Hematopoietic multipotent progenitor cell treated with erythropoietin and hydrocortisone succinate and interleukin-3 and kit ligand, for 8 days (in vitro differentiated cells): ENCODE measurements around the gene THAP4.
"Not testable (repeated sequence)": the region's sequence is repeated elsewhere in the genome, so short reads cannot be mapped to it uniquely, and the experiment has no call there.

Experiments used
- DNase-seq: peaks from one replicate; pipeline ENCODE4 v3.0.0-alpha.2; 2015

Gene THAP4

DNA sequence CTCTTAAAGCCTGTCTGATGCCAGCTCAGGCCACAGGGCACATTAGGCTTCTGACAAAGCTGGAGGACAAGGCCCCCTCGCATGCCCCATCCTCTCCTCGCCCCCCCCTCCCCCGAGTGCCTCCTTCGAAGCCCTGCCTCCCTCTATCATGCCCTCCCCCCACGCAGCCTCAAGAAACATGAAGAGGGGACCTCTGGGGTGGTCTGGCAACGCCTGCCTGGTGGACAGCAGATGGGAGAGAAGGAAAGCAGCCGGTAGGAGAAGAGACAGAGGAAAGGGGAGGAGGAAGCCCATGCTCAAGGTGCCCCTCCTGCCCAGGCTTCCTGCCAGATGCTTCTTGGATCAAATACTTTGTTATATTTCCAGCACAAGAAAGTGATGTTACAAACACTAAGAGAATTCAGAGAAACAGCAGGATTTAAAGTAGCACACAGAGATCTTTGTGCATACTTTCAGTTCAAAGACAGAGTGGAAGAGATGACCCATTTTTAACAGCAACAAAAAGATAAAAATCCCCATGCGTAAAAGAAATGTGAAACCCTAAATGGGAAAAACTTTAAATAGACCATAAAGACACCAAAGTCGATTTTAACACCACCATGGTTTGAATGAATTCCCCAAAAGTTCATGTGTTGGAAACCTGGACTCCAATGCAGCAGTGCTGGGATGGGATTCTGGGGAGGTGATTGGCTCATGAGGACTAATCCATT lies 59.4 kb downstream of the THAP4 start:
- DNase-seq: no peak

DNA sequence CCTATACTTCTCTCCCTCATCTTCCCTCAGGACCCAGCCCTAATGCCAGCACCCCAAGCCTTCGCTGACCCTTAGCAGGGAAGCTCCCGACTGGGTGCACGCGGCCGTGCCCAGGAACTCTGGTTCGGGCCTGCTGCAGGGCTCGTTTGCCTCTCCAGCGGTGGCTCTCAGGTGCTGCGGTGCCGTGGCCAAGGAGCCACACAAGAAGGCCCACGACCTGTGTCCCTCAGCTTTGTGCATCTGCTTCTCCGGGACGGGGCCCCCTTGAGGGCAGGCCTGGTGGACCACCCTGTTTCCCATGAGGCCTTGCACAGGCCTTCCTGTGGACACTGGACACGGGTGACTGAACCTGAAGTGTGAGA lies 60.7 kb downstream of the THAP4 start:
- no peak for DNase-seq

- DNase-seq: no peak
Observed at GRCh38 chr2:241575624-241576292, 61.2 kb downstream of the THAP4 start.

DNA sequence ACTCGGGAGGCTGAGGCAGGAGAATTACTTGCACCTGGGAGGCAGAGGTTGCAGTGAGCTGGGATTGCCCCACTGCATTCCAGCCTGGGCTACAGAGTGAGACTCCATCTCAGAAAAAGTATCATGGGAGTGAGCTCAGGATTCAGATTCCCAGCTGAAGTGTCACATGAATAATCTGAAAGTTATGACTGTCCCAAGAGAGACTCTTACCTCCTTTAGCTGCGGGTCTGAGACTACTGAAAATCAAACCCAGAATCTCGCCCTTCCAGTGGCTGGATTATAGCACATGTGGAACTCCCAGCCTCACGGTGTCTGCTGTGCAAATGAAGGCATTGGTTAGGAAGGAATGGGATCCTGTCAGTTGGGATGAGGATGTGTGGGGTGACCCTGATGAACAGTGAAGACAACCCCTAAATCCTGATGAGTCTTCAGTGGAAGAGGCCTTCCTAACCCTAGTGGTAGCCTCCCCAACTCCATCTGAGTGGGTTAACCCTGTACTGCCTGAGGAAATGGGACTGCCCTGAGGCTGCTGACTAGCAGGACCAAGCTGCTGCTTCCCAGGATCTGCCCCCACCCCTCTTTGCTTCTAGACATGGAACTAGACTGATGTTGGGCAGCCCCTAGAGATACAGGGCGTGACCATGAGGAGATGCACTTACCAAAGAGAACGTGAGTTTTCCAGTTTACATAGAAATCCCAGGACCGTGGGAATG lies 61.9 kb downstream of the THAP4 start:
- no peak for DNase-seq

DNA sequence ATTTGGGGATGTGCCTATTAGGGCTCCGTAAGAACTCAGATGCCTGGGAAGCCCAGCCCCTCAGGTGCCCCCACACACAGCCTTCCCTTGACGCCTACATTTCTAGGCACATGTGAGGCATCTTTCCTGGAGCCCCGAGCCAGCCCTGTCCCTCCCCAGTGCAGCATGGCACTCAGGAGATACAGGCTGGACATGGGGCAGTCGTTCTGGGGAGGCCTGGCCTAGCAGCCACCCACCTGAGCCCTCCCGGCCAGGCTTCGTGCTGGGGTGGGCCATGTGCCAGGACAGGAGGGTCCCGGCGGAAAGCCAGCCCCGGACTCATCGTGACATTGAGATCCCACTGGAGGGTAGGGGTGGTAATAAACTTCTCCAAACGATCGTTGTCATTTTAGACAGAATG lies 63.2 kb downstream of the THAP4 start:
- DNase-seq: no peak

DNA sequence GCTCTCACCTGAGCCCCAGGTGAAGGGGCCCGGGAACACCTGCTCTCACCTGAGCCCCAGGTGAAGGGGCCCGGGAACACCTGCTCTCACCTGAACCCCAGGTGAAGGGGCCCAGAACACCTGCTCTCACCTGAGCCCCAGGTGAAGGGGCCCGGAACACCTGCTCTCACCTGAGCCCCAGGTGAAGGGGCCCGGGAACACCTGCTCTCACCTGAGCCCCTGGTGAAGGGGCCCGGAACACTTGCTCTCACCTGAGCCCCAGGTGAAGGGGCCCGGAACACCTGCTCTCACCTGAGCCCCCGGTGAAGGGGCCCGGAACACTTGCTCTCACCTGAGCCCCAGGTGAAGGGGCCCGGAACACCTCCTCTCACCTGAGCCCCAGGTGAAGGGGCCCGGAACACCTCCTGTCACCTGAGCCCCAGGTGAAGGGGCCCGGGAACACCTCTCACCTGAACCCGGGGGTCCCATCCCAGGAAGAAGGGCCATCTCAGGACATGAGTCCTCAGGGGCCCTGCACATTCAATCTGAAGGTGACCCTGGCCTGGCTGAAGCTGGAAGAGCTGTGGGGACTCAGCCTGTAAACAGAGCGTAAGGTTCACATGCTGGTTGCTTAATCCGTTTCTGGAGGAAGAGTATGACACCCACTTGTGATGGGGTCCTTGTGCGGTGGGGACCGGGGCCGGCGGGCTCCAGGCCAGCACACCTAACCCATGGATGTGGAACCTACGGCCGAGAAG lies 63.9 kb downstream of the THAP4 start:
- DNase-seq: not testable (repeated sequence)

DNA sequence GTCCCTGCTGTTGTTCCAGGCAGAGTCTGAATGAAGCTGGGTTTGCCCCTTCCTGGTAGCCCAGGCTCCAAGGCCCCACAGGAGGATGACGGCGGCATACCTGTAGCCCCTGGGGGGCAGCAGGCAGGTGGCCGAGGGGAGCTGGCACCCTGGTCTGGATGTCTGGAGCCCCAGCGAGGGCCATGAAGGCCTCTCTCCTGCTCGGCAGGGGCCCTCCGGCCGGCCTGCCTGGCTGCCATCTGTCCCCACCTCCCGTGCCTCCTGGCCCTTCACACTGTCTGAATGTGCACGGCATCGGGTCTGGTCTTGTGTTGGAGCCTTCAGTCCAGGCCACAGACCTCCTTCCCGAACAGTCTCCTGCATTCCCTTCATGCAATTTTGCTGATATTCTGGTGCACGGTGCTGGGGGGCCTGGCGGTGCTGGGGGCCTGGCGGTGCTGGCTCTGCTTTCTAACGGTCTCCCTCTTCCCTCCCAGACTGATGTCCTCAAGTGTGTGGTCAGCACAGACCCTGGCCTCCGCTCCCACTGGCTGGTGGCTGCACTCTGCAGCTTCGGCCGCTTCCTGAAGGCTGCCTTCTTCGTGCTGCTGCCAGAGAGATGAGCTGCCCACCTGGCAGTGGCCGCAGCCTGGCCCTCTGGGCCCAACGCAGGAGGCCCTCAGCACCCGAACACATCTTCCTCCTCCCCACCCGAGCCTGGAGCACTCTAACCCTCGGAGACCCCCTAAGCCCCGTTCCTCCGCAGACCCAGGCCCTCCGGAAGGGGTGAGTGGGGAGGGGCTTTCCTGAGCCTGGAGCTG lies 64.9 kb downstream of the THAP4 start:
- no peak for DNase-seq

GRCh38 chr2:241570961-241571581 lies 65.9 kb downstream of the THAP4 start:
- DNase-seq: no peak

GRCh38 chr2:241569831-241570281 lies 67.1 kb downstream of the THAP4 start:
- DNase-seq: no peak

DNA sequence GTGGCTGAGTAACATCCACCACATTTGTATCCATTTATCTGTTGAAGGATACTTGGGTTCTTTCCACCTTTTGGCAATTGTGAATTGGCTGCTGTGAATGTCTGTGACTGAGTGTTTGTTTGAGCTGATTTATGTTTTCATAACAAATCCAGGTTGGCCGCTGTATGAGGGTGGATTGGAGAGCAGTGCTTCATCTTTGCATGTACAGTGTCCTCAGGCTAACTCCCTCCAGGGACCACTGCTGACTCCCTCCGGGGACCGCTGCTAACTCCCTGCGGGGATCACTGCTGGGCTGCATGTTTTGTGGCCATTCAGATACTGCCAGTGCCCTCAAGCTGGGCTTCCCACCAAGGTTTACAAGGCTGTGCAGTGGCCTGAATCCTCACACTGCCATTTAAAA lies 68.2 kb downstream of the THAP4 start:
- DNase-seq: no peak

DNA sequence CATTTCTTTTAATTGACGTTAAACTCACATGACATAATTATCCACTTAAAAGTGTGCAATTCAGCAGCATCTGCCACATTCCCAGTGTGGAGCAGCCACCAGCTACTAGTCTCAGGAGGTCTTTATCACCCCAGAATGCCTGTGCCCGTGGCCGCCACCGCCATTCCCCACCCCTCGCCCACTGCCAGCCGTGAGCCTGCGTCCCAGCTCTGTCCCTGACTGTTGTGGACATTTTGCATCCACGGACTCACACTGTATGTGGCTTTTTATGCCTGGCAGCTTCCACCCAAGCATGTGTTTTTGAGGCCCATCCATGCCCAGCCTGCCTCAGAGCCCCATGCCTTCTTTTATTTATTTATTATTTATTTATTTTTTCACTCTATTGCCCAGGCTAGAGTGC lies 69.2 kb downstream of the THAP4 start:
- DNase-seq: no peak

DNA sequence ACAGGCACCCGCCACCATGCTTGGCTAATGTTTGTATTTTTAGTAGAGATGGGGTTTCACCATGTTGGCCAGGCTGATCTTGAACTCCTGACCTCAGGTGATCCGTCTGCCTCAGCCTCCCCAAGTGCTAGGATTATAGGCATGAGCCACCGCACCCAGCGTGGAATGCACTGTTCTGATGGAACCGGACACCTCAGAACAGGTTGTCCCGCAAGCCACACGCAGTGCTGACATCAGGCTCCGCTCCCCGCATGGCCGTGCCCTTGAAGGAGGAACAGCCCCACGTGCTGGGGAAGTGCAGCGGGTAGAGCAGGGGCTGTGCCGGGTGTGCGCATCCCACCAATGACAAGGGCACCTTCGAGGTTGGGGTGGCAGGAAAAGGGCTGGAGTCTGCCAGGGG lies 69.7 kb downstream of the THAP4 start:
- DNase-seq: not testable (repeated sequence)

DNA sequence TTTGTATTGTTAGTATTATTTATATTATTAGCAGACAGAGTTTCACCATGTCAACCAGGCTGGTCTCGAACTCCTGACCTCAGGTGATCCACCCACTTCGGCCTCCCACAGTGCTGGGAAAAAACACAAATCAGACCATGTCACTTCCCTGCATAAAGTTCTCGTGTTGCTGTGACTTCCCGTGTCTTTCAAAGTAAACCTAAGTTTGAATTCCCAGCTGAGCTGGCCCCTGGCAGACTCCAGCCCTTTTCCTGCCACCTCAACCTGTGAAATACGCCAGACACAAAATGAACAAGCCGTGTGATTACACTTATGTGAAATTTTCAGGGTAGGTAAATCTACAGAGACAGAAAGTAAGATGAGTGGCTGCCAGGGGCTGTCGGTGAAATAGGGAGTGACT lies 70.5 kb downstream of the THAP4 start:
- DNase-seq: no peak

- DNase-seq: not testable (repeated sequence)
Observed at GRCh38 chr2:241566021-241566420, 70.9 kb downstream of the THAP4 start.

DNA sequence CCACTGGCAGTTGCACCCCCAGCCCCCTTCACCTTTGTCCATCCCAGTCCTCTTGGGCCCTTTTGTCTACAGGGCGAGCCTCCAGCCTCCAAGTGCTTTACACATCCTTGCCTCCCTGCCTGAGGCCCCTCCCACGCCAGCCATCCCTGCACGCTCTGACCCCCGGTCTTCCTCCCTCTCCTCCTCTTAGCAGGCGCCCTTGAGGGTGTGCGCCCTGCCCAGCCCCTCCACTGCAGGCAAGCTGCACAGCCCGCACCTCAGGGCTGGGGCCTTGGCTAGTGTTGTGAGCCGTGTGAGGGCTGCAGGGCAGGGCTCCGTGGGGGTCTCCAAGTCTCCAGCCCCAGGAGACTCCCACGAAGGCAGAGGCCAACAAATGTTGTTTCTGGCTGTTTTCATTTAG lies 71.5 kb downstream of the THAP4 start:
- no peak for DNase-seq

DNA sequence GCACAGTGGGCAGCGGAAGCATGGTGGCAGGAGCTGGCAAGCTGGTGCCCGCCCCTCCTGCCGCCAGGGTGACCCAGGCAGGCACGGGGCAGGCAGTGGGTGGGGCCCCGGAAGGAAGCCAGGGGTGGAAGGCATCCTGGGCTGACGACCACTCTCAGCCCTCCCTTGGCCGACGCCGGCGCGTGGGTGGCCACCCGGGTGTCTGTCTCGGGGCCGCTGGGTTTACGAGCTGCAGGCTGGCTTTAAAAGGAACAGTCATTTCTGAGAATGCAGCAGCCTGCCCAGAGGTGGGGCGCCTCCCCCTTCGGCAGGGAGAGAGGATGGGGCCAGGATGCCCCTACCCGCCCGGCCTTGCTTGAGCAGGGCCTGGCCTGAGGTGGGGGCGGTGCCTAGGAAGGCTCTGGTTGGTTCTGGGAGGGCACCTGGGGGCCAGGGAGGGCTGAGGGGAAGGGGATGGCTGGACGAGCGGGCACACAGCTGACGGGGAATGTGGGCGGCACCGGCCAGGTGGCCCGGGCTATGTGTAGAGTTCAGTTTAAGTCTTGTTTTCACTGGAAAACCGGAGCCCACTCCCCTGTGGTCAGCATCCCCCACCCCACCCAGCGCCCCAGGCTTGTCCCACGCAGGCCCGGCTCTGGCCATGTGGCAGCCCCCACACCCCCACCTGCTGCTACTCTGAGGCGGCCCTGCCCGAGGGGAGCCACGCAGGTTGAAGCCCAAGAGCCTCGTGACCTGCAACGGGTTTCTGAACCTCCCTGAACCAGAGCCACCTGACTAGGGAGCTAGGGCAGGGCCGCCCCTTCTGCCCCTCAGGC lies 72.2 kb downstream of the THAP4 start:
- no peak for DNase-seq

DNA sequence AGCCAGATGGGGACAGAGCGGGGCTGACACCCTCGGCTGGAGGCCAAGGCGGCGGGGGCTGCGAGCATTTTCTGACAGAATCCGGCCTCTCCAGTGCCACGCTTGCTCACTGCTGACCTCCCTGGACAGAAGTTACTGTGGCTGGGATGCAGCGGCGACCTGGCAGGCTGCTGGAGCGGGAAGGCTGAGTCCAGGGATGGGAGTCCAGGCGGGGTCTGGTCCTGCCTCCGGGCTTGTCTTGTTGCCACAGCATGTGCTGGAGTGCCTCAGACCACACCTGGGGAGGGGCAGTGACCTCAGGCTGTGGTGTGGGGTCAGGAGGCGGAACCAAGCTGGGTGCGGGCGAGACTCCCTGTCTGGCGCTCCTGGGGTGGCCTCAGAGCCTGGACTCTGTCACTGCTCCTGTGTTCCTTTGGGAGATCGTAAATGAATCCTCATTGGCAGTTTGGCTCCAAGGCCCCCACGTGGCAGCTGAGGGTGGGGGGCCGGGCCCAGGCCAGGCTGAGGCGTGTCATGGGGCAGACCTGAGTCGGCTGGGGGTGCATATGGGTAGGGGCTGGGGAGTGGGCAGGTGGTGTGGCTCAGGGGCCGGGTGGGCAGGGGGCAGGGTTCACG lies 72.9 kb downstream of the THAP4 start:
- DNase-seq: no peak

DNA sequence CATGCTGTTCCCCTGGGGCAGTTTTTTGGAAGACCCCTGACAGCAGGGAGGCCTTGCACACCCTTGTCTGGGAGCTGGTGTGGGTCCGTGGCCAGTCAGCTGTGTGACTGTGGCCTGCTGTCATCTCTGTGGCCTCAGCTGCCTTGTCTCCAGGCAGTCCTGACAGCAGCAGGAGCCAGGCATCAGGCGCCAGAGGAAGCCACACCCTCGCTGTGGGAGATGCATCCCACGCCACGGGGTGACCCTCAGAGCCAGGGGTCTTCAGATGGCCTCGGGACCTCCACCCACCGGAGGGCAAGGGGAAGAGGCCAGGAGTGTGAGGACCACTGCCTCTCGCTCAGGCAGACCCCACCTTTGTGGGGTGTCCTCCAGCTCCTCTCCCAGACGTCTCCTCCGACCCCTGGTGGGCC lies 73.4 kb downstream of the THAP4 start:
- DNase-seq: no peak

DNA sequence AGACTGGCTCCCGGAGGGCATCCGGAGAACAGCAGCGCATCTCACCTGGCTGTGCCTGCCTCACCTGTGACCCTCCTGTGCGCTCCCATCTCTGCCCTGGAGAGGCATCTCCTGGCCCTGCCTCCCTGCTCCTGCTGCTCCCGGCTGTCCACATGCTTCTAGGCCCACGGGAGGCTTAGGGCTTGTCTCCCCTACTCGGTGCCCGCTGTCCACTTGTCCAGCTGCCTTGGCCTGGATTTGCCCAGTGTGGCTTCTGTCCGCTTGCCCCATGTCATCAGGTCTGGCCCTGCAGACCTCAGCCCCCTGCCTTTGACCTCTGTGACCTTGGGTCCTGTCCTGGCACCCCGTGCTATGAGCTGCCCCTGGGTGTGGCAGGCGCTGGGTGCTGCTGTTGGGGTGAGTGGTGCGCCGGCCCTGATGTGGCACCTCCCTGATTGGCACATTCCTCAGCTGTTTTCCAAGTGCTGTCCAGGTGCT lies 73.9 kb downstream of the THAP4 start:
- no peak for DNase-seq

DNA sequence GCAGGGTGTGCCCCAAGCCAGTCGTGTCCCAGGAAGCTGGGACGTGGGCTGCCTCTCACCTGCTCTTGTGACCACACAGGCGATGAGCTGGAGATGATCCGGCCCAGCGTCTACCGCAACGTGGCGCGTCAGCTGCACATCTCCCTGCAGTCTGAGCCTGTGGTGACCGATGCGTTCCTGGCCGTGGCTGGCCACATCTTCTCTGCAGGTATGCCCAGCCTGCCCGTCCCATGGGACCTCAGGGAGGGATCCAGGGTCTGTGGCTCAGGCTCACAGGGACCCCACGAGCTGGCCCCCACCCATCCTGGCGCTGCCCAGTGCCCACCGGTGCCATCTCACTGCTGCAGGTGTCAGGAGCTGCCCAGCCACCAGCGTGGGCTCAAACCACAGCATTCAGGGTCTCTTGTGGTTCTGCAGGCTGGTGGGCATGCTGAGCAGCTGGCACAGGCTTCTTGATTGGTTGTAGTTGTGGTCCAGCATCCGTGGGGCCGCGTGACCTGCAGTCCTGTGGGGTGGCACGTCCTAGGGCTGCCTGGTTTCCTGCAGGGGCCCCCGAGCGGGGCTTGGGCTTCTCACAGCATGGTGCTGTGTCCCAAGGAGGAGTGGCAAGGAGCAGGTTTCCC lies 74.6 kb downstream of the THAP4 start:
- DNase-seq: no peak
